HFF-Myc (cell line): Measurements from ENCODE around the gene ARID5A.
A peak's percentile ranks its signal among the peaks of the same experiment; 100 is the strongest.

Source experiments
- DNase-seq: peaks from one replicate; pipeline ENCODE4 v3.0.0-alpha.2; 2011; ENCODE audit warnings: low read depth; ENCODE audit errors: extremely low read depth
- H3K4me3 ChIP-seq: replicated peaks from 2 replicates; pipeline ENCODE4 v1.5.1; 2011; ENCODE audit warnings: low read depth, mild to moderate bottlenecking, control low read depth, low read length
- CTCF ChIP-seq: IDR thresholded peaks from 2 replicates; pipeline ENCODE4 v1.5.1; 2012; ENCODE audit warnings: mild to moderate bottlenecking, low read depth, low read length, control low read depth; ENCODE audit errors: missing control alignments

The ARID5A gene

GRCh38 chr2:96522304-96523203 is 14.0 kb upstream of the ARID5A start:
- TF ChIP-seq CTCF, result no peak
- DNase-seq, result no peak
- H3K4me3 ChIP-seq, result no peak overlapping the region

GRCh38 chr2:96523659-96524481 is 12.7 kb upstream of the ARID5A start:
- no peak for TF ChIP-seq CTCF
- no peak overlapping the region for H3K4me3 ChIP-seq
- peak; percentile 83 for DNase-seq

- TF ChIP-seq CTCF, result no peak
- H3K4me3 ChIP-seq, result no peak overlapping the region
- DNase-seq, result no peak
Measured at GRCh38 chr2:96524482-96525210, 11.9 kb upstream of the ARID5A start.

GRCh38 chr2:96525211-96525507 is 11.4 kb upstream of the ARID5A start:
- no peak for TF ChIP-seq CTCF
- H3K4me3 ChIP-seq, result no peak overlapping the region
- no peak for DNase-seq

- no peak overlapping the region for H3K4me3 ChIP-seq
- DNase-seq, result no peak
- no peak for TF ChIP-seq CTCF
Measured at GRCh38 chr2:96526101-96526591, 10.4 kb upstream of the ARID5A start.

GRCh38 chr2:96526615-96527285 is 9.8 kb upstream of the ARID5A start:
- DNase-seq, result no peak
- no peak for TF ChIP-seq CTCF
- peak overlapping the region; percentile 33 for H3K4me3 ChIP-seq
